ENCODE results near the gene SNAP29.
"Not testable (repeated sequence)": the region's sequence is repeated elsewhere in the genome, so short reads cannot be mapped to it uniquely, and the experiment has no call there.

Gene SNAP29

GRCh38 chr22:20858615-20859416 is at the start of gene SNAP29, which contains the start of gene PI4KA:
Gene SNAP29 (plus strand): TSS chr22:20859007. CDS start chr22:20859111, 104 bp downstream.
Gene PI4KA (minus strand): TSS chr22:20858811. CDS start chr22:20858725, 86 bp downstream.
- DNase-seq = peak; percentile 87

- no peak for DNase-seq
Observed at GRCh38 chr22:20809538-20810185, 49.1 kb upstream of the SNAP29 start.

GRCh38 chr22:20810645-20811044 is 48.2 kb upstream of the SNAP29 start:
- DNase-seq = no peak

GRCh38 chr22:20811171-20811570 is 47.6 kb upstream of the SNAP29 start:
- no peak for DNase-seq

GRCh38 chr22:20811971-20812660 is 46.7 kb upstream of the SNAP29 start:
- no peak for DNase-seq

- no peak for DNase-seq
Observed at GRCh38 chr22:20813056-20813455, 45.8 kb upstream of the SNAP29 start.

- DNase-seq = no peak
Observed at GRCh38 chr22:20814221-20814808, 44.5 kb upstream of the SNAP29 start.

GRCh38 chr22:20815477-20816050 is 43.2 kb upstream of the SNAP29 start:
- DNase-seq = no peak

- no peak for DNase-seq
Observed at GRCh38 chr22:20816559-20816958, 42.2 kb upstream of the SNAP29 start.

GRCh38 chr22:20818471-20818870 is 40.3 kb upstream of the SNAP29 start:
- no peak for DNase-seq

GRCh38 chr22:20819471-20819870 is 39.3 kb upstream of the SNAP29 start:
- DNase-seq = no peak

GRCh38 chr22:20821717-20822239 is 37.0 kb upstream of the SNAP29 start:
- not testable (repeated sequence) for DNase-seq

GRCh38 chr22:20822240-20822639 is 36.6 kb upstream of the SNAP29 start:
- DNase-seq = no peak

- no peak for DNase-seq
Observed at GRCh38 chr22:20823264-20823663, 35.5 kb upstream of the SNAP29 start.

- not testable (repeated sequence) for DNase-seq
Observed at GRCh38 chr22:20825216-20825615, 33.6 kb upstream of the SNAP29 start.

- no peak for DNase-seq
Observed at GRCh38 chr22:20825624-20826023, 33.2 kb upstream of the SNAP29 start.

GRCh38 chr22:20826373-20827152 is 32.2 kb upstream of the SNAP29 start:
- not testable (repeated sequence) for DNase-seq

- DNase-seq = no peak
Observed at GRCh38 chr22:20829491-20830134, 29.2 kb upstream of the SNAP29 start.

- DNase-seq = no peak
Observed at GRCh38 chr22:20833225-20833665, 25.6 kb upstream of the SNAP29 start.

- no peak for DNase-seq
Observed at GRCh38 chr22:20834206-20834605, 24.6 kb upstream of the SNAP29 start.

GRCh38 chr22:20834725-20835124 is 24.1 kb upstream of the SNAP29 start:
- DNase-seq = no peak

Data from NCI-H226 (cell line).